Thyroid gland (tissue), 4 donors: ENCODE data around the gene ELOB.

Experiments used
- CTCF ChIP-seq, 6 experiments: fragments of 200-600 bp in 3 of 6; fragments of 450-650 bp in 3 of 6; sonication (generic) in 3 of 6; IDR thresholded peaks; one replicate each; pipeline ENCODE4 v1.5.1; 2016 to 2019; ENCODE audit warnings: antibody characterized with exemption in 6 of 6, mild to moderate bottlenecking in 2 of 6, inconsistent platforms in 1 of 6, moderate library complexity in 1 of 6
- POLR2A ChIP-seq, 2 donors: fragments of 450-650 bp; IDR thresholded peaks; one replicate each; pipeline ENCODE4 v1.6.1; 2017; ENCODE audit warnings: antibody characterized with exemption in 2 of 2, mild to moderate bottlenecking in 2 of 2, moderate library complexity in 1 of 2

- TF ChIP-seq POLR2A (IDR thresholded peaks at IDR 0.05) (no peak), CTCF (IDR thresholded peaks at IDR 0.05) (no peak)
These were observed 44.5 kb upstream of the ELOB start for GRCh38 chr16:2821487-2822157.
